Measurements from ENCODE around the gene MPP1.
"Not testable (repeated sequence)": the region's sequence is repeated elsewhere in the genome, so short reads cannot be mapped to it uniquely, and the experiment has no call there.

MPP1 gene

DNA sequence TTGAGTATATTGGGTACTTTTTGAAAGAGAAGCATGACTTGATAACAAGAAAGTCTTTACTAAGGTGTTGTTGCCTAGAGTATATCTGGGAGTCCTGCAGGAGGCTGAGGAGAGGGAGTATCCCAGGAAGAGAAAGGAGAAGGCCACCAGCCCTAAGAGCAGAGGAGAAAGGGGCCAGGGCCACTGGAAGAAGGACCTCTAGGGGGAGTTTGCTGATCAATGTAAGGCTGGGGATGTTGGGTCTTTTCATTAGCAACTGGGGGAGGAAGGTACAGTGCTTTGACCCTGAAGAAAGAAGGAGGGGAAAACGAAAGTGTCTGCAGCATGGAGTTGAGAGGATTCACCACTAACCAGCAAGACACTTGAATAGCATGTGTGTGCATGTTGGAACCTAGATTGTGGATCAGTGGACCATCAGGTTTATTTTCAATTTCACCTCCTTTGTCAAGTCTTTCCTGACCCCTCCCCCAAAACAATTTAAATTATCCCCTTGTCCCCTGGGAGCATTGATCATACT is 24.7 kb upstream of the MPP1 start:
- DNase-seq (ENCODE audit: low read depth), result no peak
- no peak overlapping the region for H3K4me3 ChIP-seq (ENCODE audit: low read length)
- TF ChIP-seq, protein P1, sequence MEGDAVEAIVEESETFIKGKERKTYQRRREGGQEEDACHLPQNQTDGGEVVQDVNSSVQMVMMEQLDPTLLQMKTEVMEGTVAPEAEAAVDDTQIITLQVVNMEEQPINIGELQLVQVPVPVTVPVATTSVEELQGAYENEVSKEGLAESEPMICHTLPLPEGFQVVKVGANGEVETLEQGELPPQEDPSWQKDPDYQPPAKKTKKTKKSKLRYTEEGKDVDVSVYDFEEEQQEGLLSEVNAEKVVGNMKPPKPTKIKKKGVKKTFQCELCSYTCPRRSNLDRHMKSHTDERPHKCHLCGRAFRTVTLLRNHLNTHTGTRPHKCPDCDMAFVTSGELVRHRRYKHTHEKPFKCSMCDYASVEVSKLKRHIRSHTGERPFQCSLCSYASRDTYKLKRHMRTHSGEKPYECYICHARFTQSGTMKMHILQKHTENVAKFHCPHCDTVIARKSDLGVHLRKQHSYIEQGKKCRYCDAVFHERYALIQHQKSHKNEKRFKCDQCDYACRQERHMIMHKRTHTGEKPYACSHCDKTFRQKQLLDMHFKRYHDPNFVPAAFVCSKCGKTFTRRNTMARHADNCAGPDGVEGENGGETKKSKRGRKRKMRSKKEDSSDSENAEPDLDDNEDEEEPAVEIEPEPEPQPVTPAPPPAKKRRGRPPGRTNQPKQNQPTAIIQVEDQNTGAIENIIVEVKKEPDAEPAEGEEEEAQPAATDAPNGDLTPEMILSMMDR (IDR thresholded peaks at IDR 0.05; ENCODE audit: insufficient read depth, low read depth, low read length, missing control alignments), result no peak

DNA sequence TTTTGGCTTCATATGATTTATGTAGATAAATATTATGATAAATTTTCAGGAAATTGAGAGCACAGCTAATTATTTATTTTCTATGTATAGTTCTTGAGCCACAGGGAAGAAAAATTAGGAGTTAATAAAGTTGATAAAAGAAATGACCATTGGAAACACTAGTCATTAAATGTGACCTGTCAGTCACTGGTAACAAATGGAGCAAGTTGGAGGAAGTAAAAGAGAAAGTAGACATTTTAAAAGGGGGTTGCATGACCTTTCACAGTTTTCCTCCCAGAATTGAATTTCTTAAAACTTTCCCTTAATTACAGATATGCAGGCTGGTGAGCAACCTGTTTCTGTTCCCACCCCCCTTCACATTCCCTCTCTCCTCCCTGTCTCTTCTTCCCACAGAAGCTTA is 23.8 kb upstream of the MPP1 start:
- no peak overlapping the region for H3K4me3 ChIP-seq (ENCODE audit: low read length)
- no peak for DNase-seq (ENCODE audit: low read depth)
- TF ChIP-seq, protein P1 (IDR thresholded peaks at IDR 0.05; ENCODE audit: insufficient read depth, low read depth, low read length, missing control alignments), result no peak

DNA sequence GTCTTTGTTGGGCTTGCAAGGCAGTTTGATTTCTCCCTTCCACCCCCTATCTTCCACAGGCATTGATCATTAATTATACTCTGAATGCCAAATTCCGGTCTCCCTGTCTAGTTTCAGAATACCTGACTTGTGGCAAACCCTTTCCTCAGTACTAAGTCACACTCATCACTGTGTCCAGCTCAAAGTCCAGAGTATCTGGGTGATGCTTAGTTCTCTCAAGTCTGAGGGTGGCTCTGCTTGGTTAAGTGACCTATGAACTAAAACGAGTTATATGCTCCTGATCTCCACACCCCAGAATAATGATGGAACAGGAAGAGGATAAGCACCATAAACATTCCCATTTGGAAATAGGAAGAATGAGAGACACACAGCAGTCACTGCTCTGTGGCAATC is 22.7 kb upstream of the MPP1 start:
- DNase-seq (ENCODE audit: low read depth), result no peak
- no peak overlapping the region for H3K4me3 ChIP-seq (ENCODE audit: low read length)
- TF ChIP-seq, protein P1 (IDR thresholded peaks at IDR 0.05; ENCODE audit: insufficient read depth, low read depth, low read length, missing control alignments), result no peak

DNA sequence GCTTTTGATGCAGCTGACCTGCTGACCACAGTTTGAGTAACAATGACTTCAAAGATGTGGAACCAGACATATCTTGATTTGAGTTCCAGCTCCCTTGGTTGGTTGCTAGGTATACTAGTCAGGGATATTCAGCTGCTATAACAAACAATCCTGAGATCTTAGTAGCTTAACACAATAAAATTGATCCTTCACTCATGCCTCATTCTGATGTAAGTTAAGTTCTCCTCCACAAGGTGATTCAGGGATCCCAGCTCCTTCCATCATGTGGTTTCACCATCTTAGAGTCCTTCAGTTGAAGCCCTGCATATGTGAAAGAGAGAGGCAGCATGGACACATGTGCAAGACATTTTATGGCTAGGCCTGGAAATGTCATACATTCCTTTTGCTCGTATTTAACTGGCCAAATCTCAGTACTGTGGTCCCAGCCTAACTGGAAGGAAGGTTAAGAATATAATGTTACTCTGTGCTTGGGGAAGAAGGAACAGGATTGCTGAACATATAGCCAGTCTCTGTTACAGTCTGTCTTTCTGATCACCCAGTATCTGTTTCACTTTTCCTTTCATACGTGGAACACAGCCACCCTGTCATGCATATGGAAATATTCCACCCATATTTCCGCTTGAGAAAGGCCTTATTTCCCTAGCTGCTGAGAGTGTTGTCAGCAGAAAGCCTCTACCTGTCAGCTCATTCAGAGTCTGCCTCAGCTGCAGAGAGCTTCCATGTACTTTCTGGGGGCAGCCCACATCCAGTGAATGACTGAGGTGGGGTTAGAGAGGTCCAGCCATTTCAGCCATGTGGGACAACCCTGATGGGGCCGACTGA is 22.1 kb upstream of the MPP1 start:
- TF ChIP-seq, protein P1 (IDR thresholded peaks at IDR 0.05; ENCODE audit: insufficient read depth, low read depth, low read length, missing control alignments), result no peak
- DNase-seq (ENCODE audit: low read depth), result no peak
- no peak overlapping the region for H3K4me3 ChIP-seq (ENCODE audit: low read length)

DNA sequence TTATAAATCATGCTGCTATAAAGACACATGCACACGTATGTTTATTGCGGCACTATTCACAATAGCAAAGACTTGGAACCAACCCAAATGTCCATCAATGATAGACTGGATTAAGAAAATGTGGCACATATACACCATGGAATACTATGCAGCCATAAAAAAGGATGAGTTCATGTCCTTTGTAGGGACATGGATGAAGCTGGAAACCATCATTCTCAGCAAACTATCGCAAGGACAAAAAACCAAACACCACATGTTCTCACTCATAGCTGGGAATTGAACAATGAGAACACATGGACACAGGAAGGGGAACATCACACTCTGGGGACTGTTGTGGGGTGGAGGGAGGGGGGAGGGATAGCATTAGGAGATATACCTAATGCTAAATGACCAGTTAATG is 20.3 kb upstream of the MPP1 start:
- not testable (repeated sequence) for H3K4me3 ChIP-seq (ENCODE audit: low read length); DNase-seq (ENCODE audit: low read depth)

DNA sequence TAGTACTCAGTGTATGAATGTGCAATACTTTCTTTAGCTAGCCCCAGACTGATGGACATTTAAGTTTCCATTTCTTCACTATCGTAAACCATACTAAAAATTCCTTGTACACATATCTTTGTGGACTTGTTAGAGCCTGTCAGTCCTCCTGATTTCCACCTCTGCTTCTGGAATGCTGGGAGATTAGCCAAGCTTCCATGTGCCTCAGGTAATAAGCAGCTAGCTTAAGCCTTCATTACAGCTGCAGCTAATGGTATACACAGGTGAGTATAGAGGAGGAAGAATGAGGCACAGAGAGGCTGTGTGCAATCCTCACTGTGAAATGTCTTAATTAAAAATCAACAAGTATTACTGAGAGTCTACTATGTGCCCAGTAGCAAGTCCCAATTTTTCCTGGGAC is 19.4 kb upstream of the MPP1 start:
- DNase-seq (ENCODE audit: low read depth), result peak; percentile 78
- H3K4me3 ChIP-seq (ENCODE audit: low read length), result no peak overlapping the region
- TF ChIP-seq, protein P1 (IDR thresholded peaks at IDR 0.05; ENCODE audit: insufficient read depth, low read depth, low read length, missing control alignments), result no peak

DNA sequence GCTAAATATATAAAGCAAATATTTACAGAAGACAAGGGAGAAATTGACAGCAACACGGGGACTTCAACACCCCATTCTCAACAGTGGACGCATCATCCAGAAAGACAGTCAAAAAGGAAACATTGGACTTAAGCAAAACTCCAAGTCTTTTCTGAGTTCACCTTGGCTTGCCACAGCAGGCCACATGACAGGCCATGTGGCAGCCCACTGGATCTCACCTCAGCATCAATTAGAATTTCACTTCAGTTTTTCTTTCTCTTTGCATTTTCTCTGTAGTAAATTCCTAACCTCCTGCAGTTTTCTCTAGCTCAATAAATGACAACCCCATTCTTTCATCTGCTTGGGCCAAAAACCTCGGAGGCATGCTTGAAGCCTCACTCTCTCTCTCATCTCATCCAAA is 16.7 kb upstream of the MPP1 start:
- DNase-seq (ENCODE audit: low read depth), result no peak
- TF ChIP-seq, protein P1 (IDR thresholded peaks at IDR 0.05; ENCODE audit: insufficient read depth, low read depth, low read length, missing control alignments), result no peak
- H3K4me3 ChIP-seq (ENCODE audit: low read length), result no peak overlapping the region

Measured in epithelial cell of esophagus (primary cell).